Aorta (tissue), 5 donors: ENCODE data around the gene SRPK2. TPM values are rescaled to one million over a fixed set of nuclear protein-coding genes. Genes with fewer than 3 reads are reported as not detected.
"Not testable (repeated sequence)": the region's sequence is repeated elsewhere in the genome, so short reads cannot be mapped to it uniquely, and the experiment has no call there.

Experiments
- ATAC-seq: fragments of 200-7000 bp; cut with Tn5 transposase; one replicate; pipeline ENCODE4 v1.9.1; 2022; ENCODE audit warnings: moderate library complexity; ENCODE audit not compliant: low FRiP score
- DNase-seq, 2 donors: peaks; one replicate each; pipeline ENCODE4 v3.0.0-alpha.2; 2020
- H3K27ac ChIP-seq, 2 donors: one replicate each; pipeline ENCODE4 v1.5.1; 2013; ENCODE audit warnings: low read length in 2 of 2, mild to moderate bottlenecking in 2 of 2, moderate library complexity in 2 of 2, control low read depth in 1 of 2, inconsistent platforms in 1 of 2, low read depth in 1 of 2
- H3K27me3 ChIP-seq, 2 donors: one replicate each; pipeline ENCODE4 v1.6.1; 2013; ENCODE audit warnings: control low read depth in 1 of 2, low read length in 1 of 2, mild to moderate bottlenecking in 1 of 2, moderate library complexity in 1 of 2; ENCODE audit not compliant: insufficient read depth in 2 of 2, control insufficient read depth in 1 of 2
- H3K36me3 ChIP-seq, 2 donors: one replicate each; pipeline ENCODE4 v1.6.1; 2013; ENCODE audit warnings: control low read depth in 1 of 2, low read length in 1 of 2, mild to moderate bottlenecking in 1 of 2; ENCODE audit not compliant: insufficient read depth in 2 of 2, control insufficient read depth in 1 of 2
- H3K4me1 ChIP-seq, 2 donors: one replicate each; pipeline ENCODE4 v1.6.1; 2013; ENCODE audit warnings: low read length in 2 of 2, control low read depth in 1 of 2, mild to moderate bottlenecking in 1 of 2, moderate library complexity in 1 of 2; ENCODE audit not compliant: insufficient read depth in 2 of 2, control insufficient read depth in 1 of 2
- H3K4me3 ChIP-seq, 2 donors: one replicate each; pipeline ENCODE4 v1.5.1; 2013; ENCODE audit warnings: low read length in 2 of 2, control low read depth in 1 of 2, mild to moderate bottlenecking in 1 of 2
- H3K9me3 ChIP-seq: one replicate; pipeline ENCODE4 v1.6.1; 2013; ENCODE audit warnings: mild to moderate bottlenecking, low read length; ENCODE audit not compliant: control insufficient read depth
- WGBS, 2 donors: extraction: QIAGEN DNeasy Blood & Tissue Kit; methylation state at CpG; one replicate each; pipeline ENCODE4 v1.1.7; 2013; 5-methylcytosine and 5-hydroxymethylcytosine counted together
- intact Hi-C, 2 donors: fragments of 100-400 bp; cut with DNase I; formaldehyde crosslinking; loops; one replicate each; pipeline versions ENCODE4 v1.14.2 to v1.15.0; 2022
- polyA plus RNA-seq, 2 donors: library from polyadenylated mRNA; stranded (reverse); fragments of 200-250 nt; gene quantifications; one replicate each; pipeline ENCODE4 v1.2.3, GENCODE V29; 2013
- total RNA-seq, 2 donors: library from RNA; stranded (reverse); fragmentation: NEBNext Ultra II Directional; extraction: Animal tissue kit (Norgen Biotek cat#: 25700); gene quantifications; one replicate each; pipeline ENCODE4 v1.2.1, GENCODE V29; 2021
- donor health status: healthy with polysubstance abuse.
- donor health status: Bipolar disorder and iron deficiency.
- donor health status: DM: no; HTN: no; CAD: no.
- donor health status: DM: no; HTN: no; CAD: no.
- donor health status: DM: yes; HTN: yes; CAD: no.

Gene SRPK2
- total and polyA plus RNA-seq, 4 donors = 11.5 to 49.7 (median 28.7) TPM

- Histone ChIP-seq H3K9me3 (no peaks in the 10 kb centered on the region), H3K36me3 (no peaks in the 10 kb centered on the region), H3K27ac (no peak overlapping the region), H3K4me3 (no peak overlapping the region), H3K27me3 (no peaks in the 10 kb centered on the region), H3K4me1 (peaks cover 0 to 6% of the 10 kb centered on the region in 2 donors)
- intact Hi-C loops = no loop called here
- WGBS, 2 donors = 90 to 92% methylated on average over 3 of the region's 3 CpGs
- ATAC-seq = no peak
- DNase-seq = no peak
These were observed 147.5 kb downstream of the SRPK2 start for GRCh38 chr7:105241198-105241597.

- intact Hi-C loops = no loop called here
- 85 to 96% methylated on average over 5 of the region's 5 CpGs for WGBS, 2 donors
- no peak for DNase-seq
- H3K4me1 ChIP-seq = peaks cover 0 to 6% of the 10 kb centered on the region in 2 donors
- no peaks in the 10 kb centered on the region for H3K9me3 ChIP-seq
- H3K4me3 ChIP-seq = no peak overlapping the region
- H3K36me3 ChIP-seq = no peaks in the 10 kb centered on the region
- no peaks in the 10 kb centered on the region for H3K27me3 ChIP-seq
- no peak overlapping the region for H3K27ac ChIP-seq
- ATAC-seq = peak; percentile 19
These were observed 150.4 kb downstream of the SRPK2 start for GRCh38 chr7:105238198-105238765.

GRCh38 chr7:105234886-105235285 lies 153.8 kb downstream of the SRPK2 start:
- ATAC-seq = no peak
- intact Hi-C loops = no loop called here
- no peaks in the 10 kb centered on the region for H3K27me3 ChIP-seq
- peaks cover 0 to 6% of the 10 kb centered on the region in 2 donors for H3K4me1 ChIP-seq
- H3K9me3 ChIP-seq = no peaks in the 10 kb centered on the region
- no peaks in the 10 kb centered on the region for H3K36me3 ChIP-seq
- no peak overlapping the region for H3K4me3 ChIP-seq
- 52 to 56% methylated on average over 4 of the region's 4 CpGs for WGBS, 2 donors
- DNase-seq = no peak
- no peak overlapping the region for H3K27ac ChIP-seq

- H3K27ac ChIP-seq, intact Hi-C loops, H3K4me1 ChIP-seq, DNase-seq, H3K4me3 ChIP-seq, ATAC-seq, H3K9me3 ChIP-seq, H3K27me3 ChIP-seq, H3K36me3 ChIP-seq: not testable (repeated sequence)
- 96 to 97% methylated on average over 6 of the region's 6 CpGs for WGBS, 2 donors
These were observed 155.9 kb downstream of the SRPK2 start for GRCh38 chr7:105232829-105233291.

- Histone ChIP-seq H3K9me3 (no peaks in the 10 kb centered on the region), H3K27ac (no peak overlapping the region), H3K36me3 (no peaks in the 10 kb centered on the region), H3K4me1 (no peaks in the 10 kb centered on the region), H3K27me3 (no peaks in the 10 kb centered on the region), H3K4me3 (no peak overlapping the region)
- intact Hi-C loops = no loop called here
- DNase-seq (no peak), ATAC-seq (no peak)
- WGBS, 2 donors = 81 to 84% methylated on average over 3 of the region's 3 CpGs
These were observed 158.2 kb downstream of the SRPK2 start for GRCh38 chr7:105230486-105230885.

- Histone ChIP-seq H3K4me3 (no peak overlapping the region), H3K36me3 (no peaks in the 10 kb centered on the region), H3K9me3 (no peaks in the 10 kb centered on the region), H3K27me3 (no peaks in the 10 kb centered on the region), H3K27ac (no peak overlapping the region), H3K4me1 (no peaks in the 10 kb centered on the region)
- intact Hi-C loops = no loop called here
- ATAC-seq = no peak
- DNase-seq = no peak
- 62% methylated on average over 5 of the region's 5 CpGs for WGBS, 2 donors
These were observed 159.1 kb downstream of the SRPK2 start for GRCh38 chr7:105229641-105230040.

GRCh38 chr7:105228555-105228954 lies 160.2 kb downstream of the SRPK2 start:
- Histone ChIP-seq H3K9me3 (no peaks in the 10 kb centered on the region), H3K4me3 (no peak overlapping the region), H3K27me3 (no peaks in the 10 kb centered on the region), H3K27ac (no peak overlapping the region), H3K4me1 (no peaks in the 10 kb centered on the region), H3K36me3 (no peaks in the 10 kb centered on the region)
- no peak for DNase-seq
- no peak for ATAC-seq
- intact Hi-C loops = no loop called here
- WGBS, 2 donors = 85 to 87% methylated on average over 20 of the region's 20 CpGs

- Histone ChIP-seq H3K27me3 (no peaks in the 10 kb centered on the region), H3K9me3 (no peaks in the 10 kb centered on the region), H3K4me1 (no peaks in the 10 kb centered on the region), H3K36me3 (no peaks in the 10 kb centered on the region), H3K4me3 (no peak overlapping the region), H3K27ac (no peak overlapping the region)
- WGBS, 2 donors = 89 to 91% methylated on average over 2 of the region's 2 CpGs
- DNase-seq (no peak), ATAC-seq (no peak)
- intact Hi-C loops = no loop called here
These were observed 161.3 kb downstream of the SRPK2 start for GRCh38 chr7:105227391-105227790.

- intact Hi-C loops = no loop called here
- no peak overlapping the region for H3K4me3 ChIP-seq
- 68 to 70% methylated on average over 6 of the region's 6 CpGs for WGBS, 2 donors
- H3K4me1 ChIP-seq = no peaks in the 10 kb centered on the region
- no peaks in the 10 kb centered on the region for H3K27me3 ChIP-seq
- DNase-seq (no peak), ATAC-seq (peak; percentile 38)
- no peaks in the 10 kb centered on the region for H3K36me3 ChIP-seq
- H3K27ac ChIP-seq = no peak overlapping the region
- H3K9me3 ChIP-seq = no peaks in the 10 kb centered on the region
These were observed 163.7 kb downstream of the SRPK2 start for GRCh38 chr7:105224884-105225651.
